GM18868 (cell line): ENCODE results near the gene REC8.

Experiments used
- ATAC-seq: cut with Tn5 transposase; IDR thresholded peaks from one replicate; pipeline ENCODE4 v1.9.1; 2021; ENCODE audit warnings: mild to moderate bottlenecking, moderate library complexity; ENCODE audit not compliant: unreplicated experiment

Gene REC8

DNA sequence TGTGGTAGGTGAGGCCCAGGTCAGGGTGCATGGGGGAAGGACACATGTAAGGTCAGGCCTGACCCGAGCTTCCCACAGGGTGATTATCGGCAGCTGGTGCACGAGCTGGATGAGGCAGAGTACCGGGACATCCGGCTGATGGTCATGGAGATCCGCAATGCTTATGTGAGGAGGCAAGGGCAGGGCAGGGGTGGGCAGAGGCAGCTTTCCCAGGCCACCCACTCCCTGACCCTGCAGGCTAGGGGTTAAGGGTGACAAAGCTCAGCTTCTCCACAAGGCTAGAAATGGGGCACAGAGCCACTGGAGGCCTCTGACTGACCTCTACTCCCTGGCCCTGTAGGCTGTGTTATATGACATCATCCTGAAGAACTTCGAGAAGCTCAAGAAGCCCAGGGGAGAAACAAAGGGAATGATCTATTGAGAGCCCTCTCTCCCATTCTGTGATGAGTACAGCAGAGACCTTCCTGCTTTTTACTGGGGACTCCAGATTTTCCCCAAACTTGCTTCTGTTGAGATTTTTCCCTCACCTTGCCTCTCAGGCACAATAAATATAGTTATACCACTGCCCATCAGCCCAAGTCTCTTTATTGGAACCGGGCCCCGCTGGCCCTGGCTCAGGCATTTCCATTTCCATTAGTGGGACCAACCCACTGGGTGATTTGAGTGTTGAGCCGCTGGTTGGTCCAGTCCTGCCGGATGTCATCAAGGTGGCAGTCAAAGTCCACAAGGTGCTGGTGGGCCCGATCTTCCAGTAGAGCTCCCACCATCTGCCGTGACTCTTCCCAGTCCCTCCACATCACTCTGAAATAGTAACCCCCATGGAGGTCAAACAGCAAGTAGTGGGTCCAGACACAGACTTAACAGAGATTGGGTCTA lies 33.2 kb upstream of the REC8 start:
- ATAC-seq: no peak

DNA sequence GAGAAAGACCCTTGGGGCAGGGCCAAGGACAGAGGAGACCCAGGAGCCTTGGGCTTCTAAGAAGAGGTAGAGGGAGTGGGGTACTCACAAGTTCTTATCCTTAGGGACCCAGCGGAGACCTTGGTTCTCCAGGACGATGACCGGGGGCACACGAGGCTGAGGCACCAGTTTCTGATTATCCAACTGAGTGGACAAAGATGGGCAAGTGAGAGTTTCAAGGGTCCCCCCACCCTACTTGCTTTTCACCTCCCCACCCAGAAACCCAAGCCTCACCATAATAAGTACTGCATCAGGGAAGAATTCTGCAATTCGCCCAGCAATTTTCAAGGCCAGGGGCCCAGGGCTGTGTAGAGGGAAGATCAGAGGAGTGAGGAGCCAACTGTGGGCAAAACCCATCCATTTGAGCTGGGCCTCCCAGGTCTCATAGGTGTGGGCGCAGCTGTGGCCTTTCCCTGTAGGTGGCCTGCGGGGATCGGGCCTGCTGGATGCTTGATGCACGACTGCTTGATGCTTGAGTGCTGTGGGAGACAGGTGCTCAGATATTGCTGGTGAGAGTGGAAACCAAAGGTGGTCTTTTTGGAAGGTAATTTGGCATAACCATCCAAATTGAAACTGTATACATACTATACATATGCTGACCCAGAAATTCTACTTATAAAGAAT lies 32.5 kb upstream of the REC8 start:
- no peak for ATAC-seq

DNA sequence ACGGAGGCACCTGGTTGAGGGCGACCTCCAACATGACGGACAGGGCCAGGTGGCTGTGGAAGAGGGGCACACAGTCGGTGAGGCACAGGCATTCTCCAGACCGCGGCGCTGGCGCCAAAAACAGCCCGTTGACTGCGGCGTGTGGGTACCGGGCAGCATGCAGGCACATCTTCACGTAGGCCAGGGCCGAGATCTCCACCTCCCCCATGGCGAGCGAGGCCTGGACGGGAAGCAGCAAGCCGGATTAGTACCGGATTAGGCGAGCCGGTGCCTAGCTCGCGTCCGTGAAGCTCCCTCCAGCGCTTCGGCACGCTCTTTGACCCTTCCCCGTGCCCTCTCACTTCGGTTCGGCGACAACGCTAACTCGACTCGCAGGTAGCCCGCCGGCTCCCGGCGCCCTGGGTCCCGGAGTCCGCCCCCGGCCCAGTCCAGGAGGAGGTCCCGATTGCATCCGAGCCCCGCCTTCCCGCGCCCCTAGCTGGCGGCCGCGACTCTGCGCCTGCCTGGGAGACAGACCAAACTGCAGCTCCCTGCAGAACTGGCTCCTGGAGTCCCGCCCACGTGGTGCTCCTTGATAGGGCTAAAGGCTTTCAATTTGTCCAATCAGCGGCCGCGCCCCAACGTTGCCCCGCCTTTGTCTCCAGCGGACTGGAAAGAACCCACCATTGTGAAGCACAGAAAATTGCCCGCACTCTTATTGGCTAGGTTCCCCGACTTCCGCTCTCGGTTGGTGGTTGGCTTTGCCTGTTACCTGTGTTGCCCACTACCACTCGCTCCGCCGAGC lies 30.6 kb upstream of the REC8 start, which contains the start of gene EMC9:
TSS of gene EMC9 (minus strand) at position 495 of the 784 bp plus-strand sequence. CDS start at position 208, 287 bp downstream.
- ATAC-seq: peak; percentile 88

DNA sequence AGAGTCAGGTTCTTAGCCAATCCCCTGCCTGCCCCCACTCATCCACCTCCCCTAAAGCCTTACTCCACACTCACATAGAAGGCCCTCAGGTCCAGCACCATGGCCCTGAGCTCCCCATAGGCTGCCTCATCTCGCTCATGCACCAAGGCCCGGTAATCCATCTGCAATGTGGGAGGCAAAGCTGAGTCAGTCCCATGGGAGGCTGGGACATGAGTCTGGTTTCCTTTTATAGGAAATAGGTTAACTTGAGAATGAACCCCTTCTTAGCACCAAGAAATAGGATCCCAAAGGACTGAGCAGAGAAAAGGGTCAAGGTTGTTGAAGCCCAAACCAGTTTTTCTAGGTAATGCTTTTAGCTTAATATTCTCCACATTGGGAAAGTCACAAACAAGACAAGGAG lies 28.4 kb upstream of the REC8 start:
- no peak for ATAC-seq

DNA sequence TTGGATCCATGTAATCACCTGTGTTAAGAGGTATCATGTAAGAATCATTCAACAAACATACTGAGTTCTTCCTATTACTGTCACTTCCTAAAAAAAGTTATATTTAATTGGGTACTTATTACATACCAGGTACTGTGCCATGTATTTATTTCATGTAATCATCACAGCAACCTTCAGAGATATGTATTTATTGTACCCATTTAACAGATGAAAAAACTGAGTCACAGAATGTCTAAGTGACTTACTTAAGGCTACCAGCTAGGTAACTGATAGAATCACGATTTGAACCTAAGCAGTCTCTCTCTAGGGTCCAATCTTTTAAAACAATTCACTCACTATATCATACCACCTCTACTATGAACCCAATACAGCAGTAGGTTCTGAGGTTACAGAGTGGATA lies 27.4 kb upstream of the REC8 start:
- no peak for ATAC-seq

DNA sequence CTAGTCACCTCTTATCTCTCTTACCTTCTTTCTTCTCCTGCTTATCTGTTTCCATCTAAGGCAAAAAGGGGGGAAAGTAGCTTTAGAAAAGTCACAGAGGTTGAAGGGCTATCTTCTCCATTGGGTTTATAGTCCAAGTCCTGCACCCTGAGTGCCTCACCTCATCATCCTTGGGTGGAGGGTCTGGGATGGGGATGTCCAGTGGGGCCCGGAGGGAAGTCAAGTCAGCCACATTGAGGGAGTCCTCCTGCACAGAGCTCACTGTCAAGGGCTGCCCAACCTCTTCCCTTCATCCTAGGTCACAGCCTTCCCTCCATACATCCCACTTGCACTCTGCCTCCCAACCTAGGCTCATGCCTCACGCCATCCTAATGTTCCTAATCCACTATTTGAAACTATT lies 26.7 kb upstream of the REC8 start:
- no peak for ATAC-seq

DNA sequence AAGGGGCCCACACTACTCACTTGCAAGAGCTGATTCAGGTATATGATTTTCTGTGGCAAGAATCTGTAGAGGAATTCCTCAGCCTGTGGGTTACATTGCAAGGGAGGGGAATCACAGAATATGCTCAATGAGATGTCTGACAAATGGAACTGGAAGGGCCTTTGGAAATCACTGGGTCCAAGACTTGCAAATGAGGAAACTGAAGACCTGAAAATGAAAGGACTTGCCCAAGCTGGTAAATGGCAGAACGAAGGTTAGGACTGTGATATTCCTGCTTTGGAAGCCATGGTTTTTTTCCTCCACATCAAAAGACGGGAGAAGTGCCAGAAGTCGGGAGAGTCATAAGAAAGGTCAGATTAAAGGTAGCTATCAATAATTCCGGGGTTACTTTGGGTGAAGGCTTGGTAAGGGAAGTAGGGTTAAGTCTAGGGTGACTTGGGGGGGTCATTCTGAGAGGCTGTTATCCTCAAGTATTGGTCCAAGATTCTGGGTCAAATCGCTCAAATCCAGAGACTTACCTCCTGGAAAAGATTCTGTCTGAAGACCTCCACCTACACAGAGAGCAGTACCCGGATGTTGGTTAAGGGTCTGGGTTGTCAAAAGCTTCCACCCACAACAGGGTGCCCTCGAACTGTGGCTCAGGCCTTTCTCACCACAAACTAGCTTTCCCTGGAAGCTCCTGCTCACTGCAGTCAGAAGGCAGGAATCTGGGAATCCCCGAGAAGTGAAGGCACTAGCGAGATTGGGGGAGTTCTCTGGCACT lies 26.0 kb upstream of the REC8 start:
- no peak for ATAC-seq

DNA sequence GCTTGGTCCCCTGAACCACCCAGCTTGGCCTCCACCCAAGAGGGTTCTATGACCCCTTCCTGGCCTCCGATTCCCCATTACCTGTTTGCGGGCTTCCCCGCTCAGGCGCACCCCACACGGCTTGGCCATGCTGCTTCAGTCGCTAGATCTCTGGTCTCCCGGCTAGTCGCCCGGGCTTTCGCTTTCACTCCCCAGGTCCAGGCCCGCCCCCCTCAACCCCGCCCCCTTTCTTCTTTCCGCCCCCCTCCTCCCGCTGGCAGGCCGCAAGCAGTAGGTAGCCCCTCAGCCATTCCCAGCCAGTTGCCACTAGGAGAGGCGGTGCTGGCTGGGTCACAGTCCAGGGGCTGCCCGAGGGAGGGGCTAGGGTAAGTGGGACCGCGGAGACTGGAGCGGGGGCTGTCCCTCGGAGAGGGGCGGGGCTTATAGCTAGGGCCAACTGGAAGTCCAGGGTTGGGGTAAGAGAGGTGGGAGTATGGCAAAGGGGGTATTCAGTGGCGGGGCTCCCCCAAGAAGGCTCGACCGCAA lies 25.4 kb upstream of the REC8 start, which contains the start of gene PSME2:
TSS of gene PSME2 (minus strand) at position 158 of the 525 bp plus-strand sequence. CDS start at position 129, 29 bp downstream.
- peak; percentile 63 for ATAC-seq

DNA sequence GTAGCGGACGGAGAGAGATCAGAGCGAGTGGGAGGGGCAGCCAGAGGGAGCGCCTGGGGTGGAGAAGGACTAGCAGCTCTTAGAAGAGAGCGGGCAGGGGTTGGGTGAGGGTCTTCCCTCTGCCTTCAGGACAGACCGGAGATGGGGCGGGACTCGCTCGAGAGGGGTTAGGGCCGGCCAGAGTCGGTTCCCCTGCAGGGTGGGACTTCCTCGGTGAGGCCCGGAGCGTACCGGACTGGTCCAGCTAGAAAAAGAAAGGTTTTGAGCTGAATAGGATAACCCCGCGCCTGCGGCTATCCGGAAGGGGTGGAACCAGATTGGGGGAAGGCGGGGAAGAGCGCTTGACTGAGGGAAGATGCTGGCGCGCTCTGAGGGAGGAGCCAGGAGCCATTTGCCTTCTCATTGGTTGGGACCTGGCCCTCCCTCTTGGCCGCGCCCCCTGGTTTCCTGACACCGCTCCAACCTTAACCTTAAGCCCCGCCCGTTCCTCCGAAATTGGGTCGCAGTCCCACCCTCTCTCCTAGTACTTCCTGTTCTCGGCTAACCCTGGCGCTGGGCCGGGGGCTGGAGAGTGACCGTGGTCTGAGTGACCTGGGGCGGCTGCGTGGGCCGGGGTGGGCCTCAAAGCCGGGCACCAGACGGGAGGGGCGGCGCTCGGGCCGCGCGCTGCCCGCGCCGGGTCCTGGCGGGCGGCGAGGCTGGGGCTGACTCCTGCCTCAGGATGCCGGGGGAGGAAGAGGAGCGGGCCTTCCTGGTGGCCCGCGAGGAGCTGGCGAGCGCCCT lies 24.7 kb upstream of the REC8 start, which contains the start of gene RNF31:
TSS of gene RNF31 (plus strand) at position 521 of the 783 bp plus-strand sequence. CDS start at position 722, 201 bp downstream.
- ATAC-seq: peak; percentile 83

DNA sequence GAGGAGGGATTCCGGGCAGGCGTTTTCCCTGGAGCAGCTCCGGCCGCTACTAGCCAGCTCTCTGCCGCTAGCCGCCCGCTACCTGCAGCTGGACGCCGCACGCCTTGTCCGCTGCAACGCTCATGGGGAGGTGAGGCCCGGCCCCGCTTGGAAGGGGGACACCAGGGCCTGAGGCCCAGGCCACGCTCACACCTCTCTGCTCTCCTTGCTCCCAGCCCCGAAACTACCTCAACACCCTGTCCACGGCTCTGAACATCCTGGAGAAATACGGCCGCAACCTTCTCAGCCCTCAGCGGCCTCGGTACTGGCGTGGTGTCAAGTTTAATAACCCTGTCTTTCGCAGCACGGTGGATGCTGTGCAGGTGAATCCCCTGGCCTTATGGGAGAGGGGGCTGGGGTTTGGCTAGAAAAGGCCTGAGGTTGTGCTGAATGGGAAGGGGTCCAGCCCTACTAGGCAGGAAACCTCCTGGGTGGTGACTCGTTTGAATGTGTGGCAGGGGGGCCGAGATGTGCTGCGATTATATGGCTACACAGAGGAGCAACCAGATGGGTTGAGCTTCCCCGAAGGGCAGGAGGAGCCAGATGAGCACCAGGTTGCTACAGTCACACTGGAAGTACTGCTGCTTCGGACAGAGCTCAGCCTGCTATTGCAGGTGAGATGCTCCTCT lies 24.0 kb upstream of the REC8 start:
- ATAC-seq: no peak

DNA sequence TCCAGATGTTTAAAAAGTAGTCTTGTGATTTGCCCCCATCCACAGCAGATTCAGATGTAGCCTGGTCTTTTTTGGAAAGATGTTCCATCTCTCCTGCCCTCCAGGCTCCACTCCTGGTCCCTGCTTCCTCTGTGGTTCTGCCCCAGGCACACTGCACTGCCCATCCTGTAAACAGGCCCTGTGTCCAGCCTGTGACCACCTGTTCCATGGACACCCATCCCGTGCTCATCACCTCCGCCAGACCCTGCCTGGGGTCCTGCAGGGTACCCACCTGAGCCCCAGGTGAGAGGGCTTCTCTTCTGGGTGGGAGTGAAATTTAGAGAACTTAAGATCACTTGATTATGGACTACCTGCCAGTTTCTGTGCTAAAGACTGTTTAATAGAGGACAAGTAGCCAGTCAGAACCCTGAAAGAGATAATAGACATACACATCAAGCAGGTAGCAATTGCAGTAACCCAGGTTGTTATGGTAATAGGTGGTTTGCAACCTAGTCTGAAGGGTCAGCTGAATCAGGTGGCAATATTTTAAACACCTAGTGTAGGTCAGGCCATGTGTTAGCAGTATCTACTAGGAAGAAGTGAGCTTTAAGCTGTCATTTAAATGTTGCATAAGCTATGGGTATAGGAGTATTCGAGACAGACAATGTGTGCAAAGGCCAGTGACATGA lies 22.4 kb upstream of the REC8 start:
- ATAC-seq: no peak

DNA sequence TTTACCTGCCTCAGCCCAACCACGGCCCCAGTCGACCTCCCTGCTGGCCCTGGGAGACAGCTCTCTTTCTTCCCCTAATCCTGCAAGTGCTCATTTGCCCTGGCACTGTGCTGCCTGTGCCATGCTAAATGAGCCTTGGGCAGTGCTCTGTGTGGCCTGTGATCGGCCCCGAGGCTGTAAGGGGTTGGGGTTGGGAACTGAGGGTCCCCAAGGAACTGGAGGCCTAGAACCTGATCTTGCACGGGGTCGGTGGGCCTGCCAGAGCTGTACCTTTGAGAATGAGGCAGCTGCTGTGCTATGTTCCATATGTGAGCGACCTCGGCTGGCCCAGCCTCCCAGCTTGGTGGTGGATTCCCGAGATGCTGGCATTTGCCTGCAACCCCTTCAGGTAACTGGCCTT lies 21.8 kb upstream of the REC8 start:
- ATAC-seq: no peak

DNA sequence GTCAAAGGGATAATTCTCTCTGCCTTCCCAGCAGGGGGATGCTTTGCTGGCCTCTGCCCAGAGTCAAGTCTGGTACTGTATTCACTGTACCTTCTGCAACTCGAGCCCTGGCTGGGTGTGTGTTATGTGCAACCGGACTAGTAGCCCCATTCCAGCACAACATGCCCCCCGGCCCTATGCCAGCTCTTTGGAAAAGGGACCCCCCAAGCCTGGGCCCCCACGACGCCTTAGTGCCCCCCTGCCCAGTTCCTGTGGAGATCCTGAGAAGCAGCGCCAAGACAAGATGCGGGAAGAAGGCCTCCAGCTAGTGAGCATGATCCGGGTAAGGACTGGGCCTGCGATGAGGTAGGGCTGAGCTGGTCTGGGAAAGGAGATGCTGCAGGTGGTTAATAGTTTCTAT lies 21.3 kb upstream of the REC8 start:
- no peak for ATAC-seq

DNA sequence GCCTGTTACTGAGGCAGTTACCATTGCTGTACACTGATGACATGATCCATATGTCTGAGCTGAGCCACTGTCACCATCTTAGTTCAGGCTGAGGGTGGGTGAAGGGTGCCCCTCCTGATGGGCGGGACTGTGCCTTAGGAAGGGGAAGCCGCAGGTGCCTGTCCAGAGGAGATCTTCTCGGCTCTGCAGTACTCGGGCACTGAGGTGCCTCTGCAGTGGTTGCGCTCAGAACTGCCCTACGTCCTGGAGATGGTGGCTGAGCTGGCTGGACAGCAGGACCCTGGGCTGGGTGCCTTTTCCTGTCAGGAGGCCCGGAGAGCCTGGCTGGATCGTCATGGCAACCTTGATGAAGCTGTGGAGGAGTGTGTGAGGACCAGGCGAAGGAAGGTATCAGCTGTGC lies 20.9 kb upstream of the REC8 start:
- no peak for ATAC-seq

DNA sequence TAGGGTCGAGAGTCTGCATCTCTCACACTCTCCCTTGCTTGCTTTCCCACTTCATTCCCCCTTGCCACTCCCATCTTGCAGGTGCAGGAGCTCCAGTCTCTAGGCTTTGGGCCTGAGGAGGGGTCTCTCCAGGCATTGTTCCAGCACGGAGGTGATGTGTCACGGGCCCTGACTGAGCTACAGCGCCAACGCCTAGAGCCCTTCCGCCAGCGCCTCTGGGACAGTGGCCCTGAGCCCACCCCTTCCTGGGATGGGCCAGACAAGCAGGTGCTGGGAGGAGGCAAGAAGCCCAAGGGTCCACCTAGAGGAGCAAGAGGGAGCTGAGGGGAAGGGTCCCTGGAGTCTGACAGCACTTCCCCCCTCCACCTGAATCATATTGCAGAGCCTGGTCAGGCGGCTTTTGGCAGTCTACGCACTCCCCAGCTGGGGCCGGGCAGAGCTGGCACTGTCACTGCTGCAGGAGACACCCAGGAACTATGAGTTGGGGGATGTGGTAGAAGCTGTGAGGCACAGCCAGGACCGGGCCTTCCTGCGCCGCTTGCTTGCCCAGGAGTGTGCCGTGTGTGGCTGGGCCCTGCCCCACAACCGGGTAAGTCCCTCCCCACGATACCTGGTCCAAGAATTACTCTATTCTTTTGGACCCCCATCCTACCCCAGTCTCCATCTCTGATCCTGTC lies 20.3 kb upstream of the REC8 start:
- no peak for ATAC-seq

DNA sequence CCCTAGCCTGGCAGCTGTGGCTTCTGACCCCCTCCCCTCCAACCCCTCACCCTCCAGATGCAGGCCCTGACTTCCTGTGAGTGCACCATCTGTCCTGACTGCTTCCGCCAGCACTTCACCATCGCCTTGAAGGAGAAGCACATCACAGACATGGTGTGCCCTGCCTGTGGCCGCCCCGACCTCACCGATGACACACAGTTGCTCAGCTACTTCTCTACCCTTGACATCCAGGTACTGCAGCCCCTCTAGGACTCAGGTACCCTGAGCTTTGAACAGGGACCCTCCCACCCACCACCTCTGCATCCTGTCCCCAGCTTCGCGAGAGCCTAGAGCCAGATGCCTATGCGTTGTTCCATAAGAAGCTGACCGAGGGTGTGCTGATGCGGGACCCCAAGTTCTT lies 16.8 kb upstream of the REC8 start:
- ATAC-seq: no peak

DNA sequence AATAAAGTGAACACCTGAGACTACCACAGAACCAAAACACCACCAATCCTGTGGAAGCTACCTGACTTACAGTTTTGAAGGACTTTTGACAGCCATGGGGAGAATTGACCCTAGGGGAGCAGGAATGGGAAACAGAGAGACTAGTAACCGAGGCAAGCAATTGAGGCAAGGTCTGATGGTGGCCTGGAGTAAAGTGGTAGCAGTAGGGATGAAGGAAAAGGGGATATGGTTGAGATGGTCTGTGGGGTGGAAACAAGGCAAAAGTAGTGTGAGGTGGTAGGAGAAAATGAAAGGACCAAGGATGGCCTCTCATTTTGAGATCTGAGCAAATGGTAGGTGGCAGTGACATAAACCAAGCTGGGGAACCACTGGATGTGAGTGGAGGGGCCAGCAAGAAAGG lies 15.0 kb upstream of the REC8 start:
- ATAC-seq: no peak

DNA sequence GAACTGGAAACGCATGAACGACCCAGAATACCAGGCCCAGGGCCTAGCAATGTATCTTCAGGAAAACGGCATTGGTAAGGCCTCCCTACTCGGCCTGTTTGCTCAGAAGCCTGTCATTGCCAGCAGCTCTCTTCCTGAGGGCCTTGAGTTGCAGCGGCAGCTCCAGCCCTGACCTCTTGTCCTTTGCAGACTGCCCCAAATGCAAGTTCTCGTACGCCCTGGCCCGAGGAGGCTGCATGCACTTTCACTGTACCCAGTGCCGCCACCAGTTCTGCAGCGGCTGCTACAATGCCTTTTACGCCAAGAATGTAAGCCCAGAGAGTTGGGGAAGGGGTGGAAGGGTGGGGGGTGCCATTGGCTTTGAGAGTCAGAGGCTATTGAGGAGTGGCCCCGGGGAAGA lies 14.5 kb upstream of the REC8 start:
- ATAC-seq: no peak
